ENCODE results near the gene GPR137B.

GRCh38 chr1:236149696-236150228, 7.4 kb downstream of the GPR137B start:
- TF ChIP-seq CTCF (IDR thresholded peaks at IDR 0.05; ENCODE audit: poor library complexity), result no peak
- no peak for TF ChIP-seq EZH2 (IDR thresholded peaks at IDR 0.05; ENCODE audit: borderline replicate concordance)

All from hepatocyte (in vitro differentiated cells).